GM18907 (cell line): Measurements from ENCODE around the gene ALDH1B1.

Source experiments
- ATAC-seq: cut with Tn5 transposase; IDR thresholded peaks from one replicate; pipeline ENCODE4 v1.9.1; 2021; ENCODE audit warnings: mild to moderate bottlenecking, moderate library complexity; ENCODE audit not compliant: unreplicated experiment

Gene ALDH1B1

GRCh38 chr9:38392235-38393127, at the start of gene ALDH1B1:
Gene ALDH1B1, plus strand, starts transcription at chr9:38392702. Its CDS starts 3,047 bp downstream, at chr9:38395749.
- ATAC-seq = peak; percentile 99

- no peak for ATAC-seq
Measured at GRCh38 chr9:38343037-38343436, 49.5 kb upstream of the ALDH1B1 start.

- no peak for ATAC-seq
Measured at GRCh38 chr9:38343552-38343951, 49.0 kb upstream of the ALDH1B1 start.

- no peak for ATAC-seq
Measured at GRCh38 chr9:38344566-38345324, 47.8 kb upstream of the ALDH1B1 start.

GRCh38 chr9:38345851-38346755, 46.4 kb upstream of the ALDH1B1 start:
- no peak for ATAC-seq

GRCh38 chr9:38346811-38347210, 45.7 kb upstream of the ALDH1B1 start:
- no peak for ATAC-seq

- ATAC-seq = no peak
Measured at GRCh38 chr9:38347271-38347671, 45.2 kb upstream of the ALDH1B1 start.

- no peak for ATAC-seq
Measured at GRCh38 chr9:38347946-38348345, 44.6 kb upstream of the ALDH1B1 start.

- no peak for ATAC-seq
Measured at GRCh38 chr9:38350529-38350928, 42.0 kb upstream of the ALDH1B1 start.

- no peak for ATAC-seq
Measured at GRCh38 chr9:38352530-38353328, 39.8 kb upstream of the ALDH1B1 start.

- no peak for ATAC-seq
Measured at GRCh38 chr9:38355115-38355514, 37.4 kb upstream of the ALDH1B1 start.

GRCh38 chr9:38355517-38356120, 36.9 kb upstream of the ALDH1B1 start:
- ATAC-seq = no peak

- no peak for ATAC-seq
Measured at GRCh38 chr9:38356851-38357250, 35.7 kb upstream of the ALDH1B1 start.

- no peak for ATAC-seq
Measured at GRCh38 chr9:38357350-38358114, 35.0 kb upstream of the ALDH1B1 start.

- no peak for ATAC-seq
Measured at GRCh38 chr9:38358390-38359296, 33.9 kb upstream of the ALDH1B1 start.

GRCh38 chr9:38359297-38359653, 33.2 kb upstream of the ALDH1B1 start:
- no peak for ATAC-seq

- no peak for ATAC-seq
Measured at GRCh38 chr9:38359689-38360385, 32.7 kb upstream of the ALDH1B1 start.
